Measurements from ENCODE around the gene GPAT3.

DNA sequence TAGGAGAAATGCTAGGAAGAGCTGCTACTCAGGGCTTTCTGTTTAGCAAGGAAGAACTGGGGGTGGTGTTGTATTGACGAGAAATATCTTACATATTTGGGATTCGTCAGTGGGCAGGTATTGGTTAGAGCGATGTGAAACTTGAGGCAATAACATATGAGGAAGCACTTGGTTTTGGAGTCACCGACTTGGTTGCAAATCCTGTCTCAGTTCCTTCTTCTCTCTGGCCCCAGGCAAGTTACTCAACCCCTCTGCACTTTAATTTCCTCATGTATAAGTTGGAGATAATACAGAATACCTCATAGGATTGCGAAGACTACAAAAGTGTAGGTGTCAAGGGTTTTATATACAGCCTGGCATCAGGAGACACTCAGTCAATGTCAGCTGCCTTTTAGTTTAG lies 34.1 kb downstream of the GPAT3 start:
- TF ChIP-seq, protein P1, sequence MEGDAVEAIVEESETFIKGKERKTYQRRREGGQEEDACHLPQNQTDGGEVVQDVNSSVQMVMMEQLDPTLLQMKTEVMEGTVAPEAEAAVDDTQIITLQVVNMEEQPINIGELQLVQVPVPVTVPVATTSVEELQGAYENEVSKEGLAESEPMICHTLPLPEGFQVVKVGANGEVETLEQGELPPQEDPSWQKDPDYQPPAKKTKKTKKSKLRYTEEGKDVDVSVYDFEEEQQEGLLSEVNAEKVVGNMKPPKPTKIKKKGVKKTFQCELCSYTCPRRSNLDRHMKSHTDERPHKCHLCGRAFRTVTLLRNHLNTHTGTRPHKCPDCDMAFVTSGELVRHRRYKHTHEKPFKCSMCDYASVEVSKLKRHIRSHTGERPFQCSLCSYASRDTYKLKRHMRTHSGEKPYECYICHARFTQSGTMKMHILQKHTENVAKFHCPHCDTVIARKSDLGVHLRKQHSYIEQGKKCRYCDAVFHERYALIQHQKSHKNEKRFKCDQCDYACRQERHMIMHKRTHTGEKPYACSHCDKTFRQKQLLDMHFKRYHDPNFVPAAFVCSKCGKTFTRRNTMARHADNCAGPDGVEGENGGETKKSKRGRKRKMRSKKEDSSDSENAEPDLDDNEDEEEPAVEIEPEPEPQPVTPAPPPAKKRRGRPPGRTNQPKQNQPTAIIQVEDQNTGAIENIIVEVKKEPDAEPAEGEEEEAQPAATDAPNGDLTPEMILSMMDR (conservative IDR thresholded peaks at IDR 0.05; ENCODE audit: low read length) = no peak
- TF ChIP-seq EZH2phosphoT487 (IDR thresholded peaks at IDR 0.05; ENCODE audit: borderline replicate concordance) = no peak
